ACC112 (cell line): ENCODE measurements around the gene SPRED2.
"Not testable (repeated sequence)": the region's sequence is repeated elsewhere in the genome, so short reads cannot be mapped to it uniquely, and the experiment has no call there.

Source experiments
- H2AFZ ChIP-seq: fragments of 200-600 bp; sonication (generic); one replicate; pipeline ENCODE4 v1.6.0; 2017; ENCODE audit warnings: antibody characterized with exemption, low read length; ENCODE audit not compliant: unreplicated experiment
- H3K27ac ChIP-seq: fragments of 200-600 bp; sonication (generic); 2 replicates; pipeline ENCODE4 v1.5.1; 2014; ENCODE audit warnings: low read depth, mild to moderate bottlenecking, antibody characterized with exemption, low read length, moderate library complexity
- H3K27me3 ChIP-seq: fragments of 200-600 bp; sonication (generic); 2 replicates; pipeline ENCODE4 v1.6.1; 2014; ENCODE audit warnings: mild to moderate bottlenecking, antibody characterized with exemption, low read length, moderate library complexity, mixed read lengths; ENCODE audit not compliant: insufficient read depth
- H3K36me3 ChIP-seq: fragments of 200-600 bp; sonication (generic); 2 replicates; pipeline ENCODE4 v1.6.1; 2016; ENCODE audit warnings: mild to moderate bottlenecking, antibody characterized with exemption, low read length, moderate library complexity, mixed read lengths; ENCODE audit not compliant: insufficient read depth
- H3K4me1 ChIP-seq: fragments of 200-600 bp; sonication (generic); one replicate; pipeline ENCODE4 v1.6.1; 2016; ENCODE audit warnings: low read length, mixed read lengths; ENCODE audit not compliant: insufficient read depth, unreplicated experiment, control insufficient read depth
- H3K4me3 ChIP-seq: fragments of 200-600 bp; sonication (generic); 2 replicates; pipeline ENCODE4 v1.5.1; 2014; ENCODE audit warnings: mild to moderate bottlenecking, low read depth, low read length
- H3K79me2 ChIP-seq: fragments of 200-600 bp; sonication (generic); one replicate; pipeline ENCODE4 v1.6.0; 2016; ENCODE audit warnings: low read length; ENCODE audit not compliant: control insufficient read depth, unreplicated experiment, insufficient read depth

Gene SPRED2

DNA sequence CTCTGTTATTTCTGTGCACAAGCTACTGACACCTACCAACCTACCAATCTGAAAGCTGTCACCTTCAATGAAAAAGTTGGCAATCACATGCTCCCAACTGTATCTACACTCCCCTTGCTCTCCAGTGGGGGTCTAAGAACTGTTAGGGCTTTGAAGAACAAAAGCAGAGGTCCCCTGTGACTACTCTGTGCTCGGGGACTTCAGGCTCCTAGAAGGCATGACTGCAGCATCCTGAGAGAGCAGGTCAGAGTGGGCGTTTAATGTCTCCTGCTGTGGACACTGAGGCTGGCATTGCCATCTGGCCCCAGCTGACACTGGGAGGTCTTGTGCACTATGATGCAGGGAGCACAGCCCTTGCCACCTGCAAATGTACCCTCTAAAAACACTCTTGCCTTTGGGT is 111.5 kb downstream of the SPRED2 start:
- H3K27me3 ChIP-seq: no peaks in the 10 kb centered on the region
- peaks cover 7% of the 10 kb centered on the region for H3K79me2 ChIP-seq
- H3K27ac ChIP-seq: peak overlapping the region; percentile 98
- H3K4me3 ChIP-seq: peak overlapping the region; percentile 48
- no peak overlapping the region for H2AFZ ChIP-seq
- peaks cover 3% of the 10 kb centered on the region; the same call in 1 of the 2 replicates for H3K36me3 ChIP-seq
- peaks cover 30% of the 10 kb centered on the region for H3K4me1 ChIP-seq

DNA sequence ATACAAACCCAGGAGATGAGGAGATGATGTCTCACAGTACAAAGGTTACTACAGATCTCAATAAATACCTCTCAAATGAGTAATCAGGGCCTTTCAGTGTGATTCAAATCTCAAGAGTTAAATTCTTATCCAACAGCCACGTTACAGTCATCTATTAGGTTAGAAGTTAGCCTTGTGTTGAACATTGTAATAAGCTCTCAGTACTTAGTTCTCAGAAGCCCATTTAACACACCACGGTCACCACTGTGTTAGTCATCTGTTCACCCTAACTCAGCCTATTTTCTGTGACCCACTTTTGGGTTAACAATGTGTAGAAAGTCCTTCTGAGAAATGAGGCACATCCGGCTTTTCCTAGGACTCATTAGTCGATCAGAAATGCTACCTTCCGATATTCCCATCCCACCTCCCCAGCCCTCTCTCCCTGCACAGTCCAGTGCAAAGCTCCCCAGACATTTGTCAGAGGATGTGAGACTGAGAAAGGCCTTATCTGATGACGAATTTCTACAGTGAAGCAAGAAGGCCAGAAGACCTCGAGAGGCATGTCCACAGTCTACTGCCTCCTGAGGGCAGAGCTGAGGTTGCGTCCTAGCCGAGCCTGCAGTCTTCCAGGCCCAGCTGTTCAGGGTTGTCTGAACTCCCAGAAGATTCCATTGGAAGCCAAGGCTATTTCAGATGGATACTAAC is 112.2 kb downstream of the SPRED2 start:
- H3K79me2 ChIP-seq: peaks cover 7% of the 10 kb centered on the region
- H3K36me3 ChIP-seq: 0 out of 2 replicates have a peak, but pooled peaks cover 4% of the 10 kb centered on the region
- peak overlapping the region; percentile 55 for H2AFZ ChIP-seq
- H3K27ac ChIP-seq: peak overlapping the region; percentile 98
- H3K27me3 ChIP-seq: no peaks in the 10 kb centered on the region
- H3K4me3 ChIP-seq: peak overlapping the region; percentile 48
- peaks cover 30% of the 10 kb centered on the region for H3K4me1 ChIP-seq

GRCh38 chr2:65319674-65320041 is 112.7 kb downstream of the SPRED2 start:
- no peaks in the 10 kb centered on the region for H3K27me3 ChIP-seq
- H3K36me3 ChIP-seq: peaks cover 4% of the 10 kb centered on the region; the same call in 1 of the 2 replicates
- peaks cover 7% of the 10 kb centered on the region for H3K79me2 ChIP-seq
- peaks cover 30% of the 10 kb centered on the region for H3K4me1 ChIP-seq
- H3K27ac ChIP-seq: peak overlapping the region; percentile 98
- H2AFZ ChIP-seq: no peak overlapping the region
- no peak overlapping the region for H3K4me3 ChIP-seq

GRCh38 chr2:65319072-65319673 is 113.2 kb downstream of the SPRED2 start:
- no peak overlapping the region for H3K4me3 ChIP-seq
- peak overlapping the region; percentile 98 for H3K27ac ChIP-seq
- H3K27me3 ChIP-seq: no peaks in the 10 kb centered on the region
- H3K79me2 ChIP-seq: peaks cover 7% of the 10 kb centered on the region
- peaks cover 4% of the 10 kb centered on the region; the same call in 1 of the 2 replicates for H3K36me3 ChIP-seq
- H3K4me1 ChIP-seq: peaks cover 30% of the 10 kb centered on the region
- H2AFZ ChIP-seq: no peak overlapping the region

- Histone ChIP-seq H3K36me3 (peaks cover 4% of the 10 kb centered on the region; the same call in 1 of the 2 replicates), H3K79me2 (peaks cover 7% of the 10 kb centered on the region), H3K27me3 (no peaks in the 10 kb centered on the region), H3K27ac (no peak overlapping the region), H3K4me1 (peaks cover 30% of the 10 kb centered on the region), H3K4me3 (no peak overlapping the region), H2AFZ (no peak overlapping the region)
Observed at GRCh38 chr2:65317841-65318240, 114.6 kb downstream of the SPRED2 start.

- H3K27me3 ChIP-seq, H2AFZ ChIP-seq, H3K4me3 ChIP-seq, H3K36me3 ChIP-seq, H3K27ac ChIP-seq, H3K79me2 ChIP-seq: not testable (repeated sequence)
- H3K4me1 ChIP-seq: peaks cover 30% of the 10 kb centered on the region
Observed at GRCh38 chr2:65317351-65317750, 115.0 kb downstream of the SPRED2 start.

DNA sequence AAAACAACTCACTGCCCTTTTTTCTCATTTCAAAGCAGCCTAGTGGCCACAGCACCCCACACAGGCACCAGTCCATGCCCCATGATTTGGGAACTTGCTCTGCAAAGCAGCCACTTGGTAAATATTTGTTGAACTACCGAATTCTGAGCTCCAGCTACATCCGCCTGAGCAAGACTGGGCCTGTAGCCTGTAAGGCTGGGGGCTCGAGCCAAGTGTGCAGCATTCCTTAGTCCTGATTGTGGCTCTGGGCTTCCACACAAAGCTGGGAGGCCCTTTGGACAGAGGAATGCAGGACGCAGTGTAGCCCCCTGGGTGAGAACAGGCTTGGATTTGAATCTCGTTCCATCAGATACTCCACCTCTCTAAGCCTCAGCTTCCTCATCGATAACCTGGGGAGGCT is 116.3 kb downstream of the SPRED2 start:
- Histone ChIP-seq H3K4me3 (no peak overlapping the region), H3K27ac (no peak overlapping the region), H2AFZ (no peak overlapping the region), H3K4me1 (peaks cover 22% of the 10 kb centered on the region), H3K27me3 (no peaks in the 10 kb centered on the region), H3K79me2 (peaks cover 7% of the 10 kb centered on the region), H3K36me3 (peaks cover 7% of the 10 kb centered on the region)

DNA sequence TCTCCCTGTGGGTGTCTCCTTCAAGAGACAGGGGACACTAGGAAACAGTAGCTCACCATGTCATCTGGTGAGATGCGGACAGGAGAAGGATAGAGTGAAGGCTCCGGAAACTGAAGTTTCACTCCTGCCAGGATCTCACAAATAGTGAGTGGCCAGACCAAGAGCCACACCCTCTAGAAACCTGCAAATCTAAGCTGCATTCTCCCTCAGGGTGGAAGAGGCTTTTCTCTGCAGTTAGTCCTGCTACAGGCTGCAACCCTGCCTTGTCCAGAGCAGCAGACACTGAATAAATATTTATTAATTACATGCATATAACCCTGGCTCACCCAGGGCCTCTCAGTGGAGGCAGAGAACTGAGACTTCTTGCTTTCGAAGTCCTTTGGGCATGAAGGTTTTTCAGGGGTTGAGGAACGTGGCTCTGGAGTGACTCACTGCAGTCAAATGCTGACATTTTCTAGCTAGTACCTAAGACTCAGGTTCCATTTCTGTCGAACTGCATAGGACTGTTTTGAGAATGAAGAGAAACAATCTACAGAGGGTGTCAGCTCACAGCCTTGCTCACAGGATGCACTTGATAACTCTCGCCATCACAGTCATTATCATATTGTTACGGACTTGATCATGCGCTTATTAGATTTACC is 117.5 kb downstream of the SPRED2 start:
- H3K27me3 ChIP-seq: no peaks in the 10 kb centered on the region
- peaks cover 19% of the 10 kb centered on the region for H3K4me1 ChIP-seq
- H2AFZ ChIP-seq: no peak overlapping the region
- H3K27ac ChIP-seq: no peak overlapping the region
- no peak overlapping the region for H3K4me3 ChIP-seq
- peaks cover 12% of the 10 kb centered on the region for H3K36me3 ChIP-seq
- peaks cover 7% of the 10 kb centered on the region for H3K79me2 ChIP-seq

DNA sequence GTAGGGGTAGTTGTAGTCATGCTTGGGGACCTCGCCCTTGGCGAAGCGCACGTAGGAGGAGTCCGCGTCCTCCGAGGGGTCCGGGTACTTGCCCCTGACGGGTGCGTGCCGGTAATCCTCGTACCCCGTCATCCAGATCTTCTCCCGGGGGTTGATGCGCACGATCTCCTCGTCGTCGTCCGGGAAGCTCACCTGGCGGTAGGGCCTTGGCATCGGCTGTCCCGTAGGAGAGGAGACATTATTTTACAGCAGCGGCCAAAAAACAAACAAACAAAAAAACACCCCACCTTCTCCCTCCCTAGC is 118.5 kb downstream of the SPRED2 start:
- no peak overlapping the region for H3K4me3 ChIP-seq
- H3K27ac ChIP-seq: no peak overlapping the region
- no peak overlapping the region for H2AFZ ChIP-seq
- H3K79me2 ChIP-seq: peaks cover under 1% of the 10 kb centered on the region
- H3K27me3 ChIP-seq: no peaks in the 10 kb centered on the region
- peaks cover 9% of the 10 kb centered on the region for H3K4me1 ChIP-seq
- peaks cover 12% of the 10 kb centered on the region for H3K36me3 ChIP-seq

GRCh38 chr2:65313126-65313953 is 119.1 kb downstream of the SPRED2 start:
- H3K27me3 ChIP-seq: no peaks in the 10 kb centered on the region
- H3K27ac ChIP-seq: no peak overlapping the region
- no peaks in the 10 kb centered on the region for H3K79me2 ChIP-seq
- H3K4me1 ChIP-seq: peaks cover 8% of the 10 kb centered on the region
- H2AFZ ChIP-seq: no peak overlapping the region
- no peak overlapping the region for H3K4me3 ChIP-seq
- H3K36me3 ChIP-seq: peaks cover 12% of the 10 kb centered on the region
